ENCODE data around the gene OTOP2.

The OTOP2 gene

GRCh38 chr17:74972973-74973328 is 48.9 kb downstream of the OTOP2 start:
- no peak for TF ChIP-seq CTCF (IDR thresholded peaks at IDR 0.05; ENCODE audit: low read depth, low read length)

GRCh38 chr17:74975943-74976342 is 51.9 kb downstream of the OTOP2 start:
- H3K4me3 ChIP-seq (ENCODE audit: low read depth, low read length) = no peak overlapping the region
- no peak for TF ChIP-seq CTCF (IDR thresholded peaks at IDR 0.05; ENCODE audit: low read depth, low read length)
- H3K36me3 ChIP-seq = no peaks in the 10 kb centered on the region
- H3K9me3 ChIP-seq (ENCODE audit: severe bottlenecking) = no peaks in the 10 kb centered on the region
- peaks cover 20% of the 10 kb centered on the region for H3K27me3 ChIP-seq (ENCODE audit: insufficient read depth, low read depth, severe bottlenecking)
- no peak for DNase-seq
- no peak overlapping the region for H3K27ac ChIP-seq

More at GRCh38 chr17:74972973-74973328, 48.9 kb downstream of the OTOP2 start:
- H3K36me3 ChIP-seq = no peaks in the 10 kb centered on the region
- peaks cover 20% of the 10 kb centered on the region for H3K27me3 ChIP-seq (ENCODE audit: insufficient read depth, low read depth, severe bottlenecking)
- no peak for DNase-seq
- no peaks in the 10 kb centered on the region for H3K9me3 ChIP-seq (ENCODE audit: severe bottlenecking)
- no peak overlapping the region for H3K27ac ChIP-seq
- H3K4me3 ChIP-seq (ENCODE audit: low read depth, low read length) = peak overlapping the region; percentile 67

- DNase-seq = no peak
- no peaks in the 10 kb centered on the region for H3K36me3 ChIP-seq
- H3K27ac ChIP-seq = no peak overlapping the region
- H3K4me3 ChIP-seq (ENCODE audit: low read depth, low read length) = no peak overlapping the region
- no peak for TF ChIP-seq CTCF (IDR thresholded peaks at IDR 0.05; ENCODE audit: low read depth, low read length)
- H3K9me3 ChIP-seq (ENCODE audit: severe bottlenecking) = no peaks in the 10 kb centered on the region
- peaks cover 17% of the 10 kb centered on the region for H3K27me3 ChIP-seq (ENCODE audit: insufficient read depth, low read depth, severe bottlenecking)
These were observed 53.7 kb downstream of the OTOP2 start for GRCh38 chr17:74977802-74978201.

GRCh38 chr17:74978240-74978639 is 54.2 kb downstream of the OTOP2 start:
- DNase-seq = no peak
- Histone ChIP-seq H3K27me3 (ENCODE audit: insufficient read depth, low read depth, severe bottlenecking) (peaks cover 14% of the 10 kb centered on the region), H3K27ac (no peak overlapping the region), H3K4me3 (ENCODE audit: low read depth, low read length) (no peak overlapping the region), H3K36me3 (no peaks in the 10 kb centered on the region), H3K9me3 (ENCODE audit: severe bottlenecking) (no peaks in the 10 kb centered on the region)
- TF ChIP-seq CTCF (IDR thresholded peaks at IDR 0.05; ENCODE audit: low read depth, low read length) = no peak

- Histone ChIP-seq H3K27ac (no peak overlapping the region), H3K27me3 (ENCODE audit: insufficient read depth, low read depth, severe bottlenecking) (peaks cover under 1% of the 10 kb centered on the region), H3K36me3 (no peaks in the 10 kb centered on the region), H3K4me3 (ENCODE audit: low read depth, low read length) (no peak overlapping the region), H3K9me3 (ENCODE audit: severe bottlenecking) (no peaks in the 10 kb centered on the region)
- no peak for TF ChIP-seq CTCF (IDR thresholded peaks at IDR 0.05; ENCODE audit: low read depth, low read length)
- no peak for DNase-seq
These were observed 55.5 kb downstream of the OTOP2 start for GRCh38 chr17:74979408-74980146.

All from WERI-Rb-1 (cell line).